GM19397 (cell line): ENCODE measurements around the gene RRM2.
"Not testable (repeated sequence)": the region's sequence is repeated elsewhere in the genome, so short reads cannot be mapped to it uniquely, and the experiment has no call there.

ENCODE experiments used
- ATAC-seq: cut with Tn5 transposase; IDR thresholded peaks from one replicate; pipeline ENCODE4 v1.9.1; 2021; ENCODE audit warnings: mild to moderate bottlenecking, moderate library complexity; ENCODE audit not compliant: unreplicated experiment

Gene RRM2

GRCh38 chr2:10089565-10090190 lies 32.9 kb upstream of the RRM2 start:
- no peak for ATAC-seq

DNA sequence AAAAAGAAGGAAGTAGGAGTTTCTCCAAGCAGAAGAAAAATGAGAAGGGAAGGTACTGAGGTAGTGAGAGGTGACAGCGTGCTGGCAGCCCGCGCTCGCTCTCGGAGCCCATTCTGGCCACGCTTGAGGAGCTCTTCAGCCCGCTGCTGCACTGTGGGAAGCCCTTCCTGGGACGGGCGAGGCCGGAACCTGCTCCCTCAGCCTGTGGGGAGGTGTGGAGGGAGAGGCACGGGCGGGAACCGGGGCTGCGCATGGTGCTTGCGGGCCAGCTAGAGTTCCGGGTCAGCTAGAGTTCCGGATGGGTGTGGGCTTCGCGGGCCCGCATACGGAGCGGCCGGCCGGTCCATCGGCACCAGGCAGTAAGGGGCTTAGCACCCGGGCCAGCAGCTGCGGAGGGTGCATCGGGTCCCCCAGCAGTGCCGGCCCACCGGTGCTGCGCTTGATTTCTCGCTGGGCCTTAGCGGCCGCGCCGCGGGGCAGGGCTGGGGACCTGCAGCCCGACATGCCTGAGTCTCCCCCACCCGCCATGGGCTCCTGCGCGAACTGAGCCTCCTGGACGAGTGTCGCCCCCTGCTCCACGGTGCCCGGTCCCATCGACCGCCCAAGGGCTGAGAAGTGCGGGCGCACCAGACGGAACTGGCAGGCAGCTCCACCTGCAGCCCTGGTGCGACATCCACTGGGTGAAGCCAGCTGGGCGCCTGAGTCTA lies 31.2 kb upstream of the RRM2 start:
- peak; percentile 53 for ATAC-seq

DNA sequence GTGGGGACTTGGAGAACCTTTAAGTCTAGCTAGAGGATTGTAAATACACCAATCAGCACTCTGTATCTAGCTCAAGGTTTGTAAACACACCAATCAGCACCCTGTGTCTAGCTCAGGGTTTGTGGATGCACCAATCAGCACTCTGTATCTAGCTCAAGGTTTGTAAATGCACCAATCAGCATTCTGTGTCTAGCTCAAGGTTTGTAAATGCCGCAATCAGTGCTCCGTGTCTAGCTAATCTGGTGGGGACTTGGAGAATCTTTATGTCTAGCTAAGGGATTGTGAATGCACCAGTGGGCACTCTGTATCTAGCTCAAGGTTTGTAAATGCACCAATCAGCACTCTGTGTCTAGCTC lies 30.7 kb upstream of the RRM2 start:
- ATAC-seq = not testable (repeated sequence)

DNA sequence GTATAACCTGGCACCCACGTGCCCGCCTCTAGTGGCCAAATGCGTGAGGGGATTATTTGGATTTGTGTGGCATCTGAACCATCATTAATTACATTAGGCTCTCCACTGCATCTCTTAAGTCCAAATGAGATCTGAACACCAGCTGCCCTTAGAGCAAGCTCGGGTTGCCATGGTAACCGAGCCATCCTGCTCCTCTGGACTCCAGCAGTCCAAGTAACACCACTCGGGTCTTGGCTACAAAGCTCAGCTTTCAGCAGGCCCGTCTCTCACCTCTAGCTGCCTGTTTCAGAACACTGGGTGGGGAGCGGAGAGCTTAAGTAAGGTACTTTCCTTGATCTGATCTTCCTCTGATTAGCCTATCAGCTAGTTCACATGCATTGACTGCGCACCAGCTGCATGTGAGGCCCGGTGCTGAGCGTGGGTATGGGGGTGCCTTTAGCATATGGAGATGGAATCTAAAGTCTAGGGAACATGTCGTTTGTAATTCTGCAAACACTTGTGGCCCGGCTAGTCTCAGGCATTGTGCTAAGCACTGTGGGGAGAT lies 28.2 kb upstream of the RRM2 start:
- no peak for ATAC-seq

GRCh38 chr2:10095175-10095574 lies 27.4 kb upstream of the RRM2 start:
- ATAC-seq = no peak

DNA sequence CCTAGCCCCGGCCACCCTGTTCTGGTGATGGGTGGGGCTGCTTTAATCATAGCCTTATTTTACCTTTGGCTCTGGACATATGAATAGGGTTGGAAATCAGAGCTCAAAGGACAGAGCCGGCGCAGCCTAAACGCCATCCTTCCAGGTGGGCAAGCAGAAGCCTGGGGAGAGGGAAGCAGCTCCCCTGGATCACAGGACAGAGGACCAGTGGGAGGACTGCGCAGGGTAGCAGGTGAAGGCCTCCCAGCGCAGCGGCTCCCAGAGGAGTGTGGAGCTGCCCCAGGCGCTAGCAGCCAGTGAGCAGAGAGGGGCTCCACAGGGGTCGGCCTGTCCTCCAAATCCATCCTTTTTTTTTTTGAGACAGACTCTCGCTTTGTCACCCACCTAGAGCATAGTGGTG lies 25.9 kb upstream of the RRM2 start:
- ATAC-seq = no peak

DNA sequence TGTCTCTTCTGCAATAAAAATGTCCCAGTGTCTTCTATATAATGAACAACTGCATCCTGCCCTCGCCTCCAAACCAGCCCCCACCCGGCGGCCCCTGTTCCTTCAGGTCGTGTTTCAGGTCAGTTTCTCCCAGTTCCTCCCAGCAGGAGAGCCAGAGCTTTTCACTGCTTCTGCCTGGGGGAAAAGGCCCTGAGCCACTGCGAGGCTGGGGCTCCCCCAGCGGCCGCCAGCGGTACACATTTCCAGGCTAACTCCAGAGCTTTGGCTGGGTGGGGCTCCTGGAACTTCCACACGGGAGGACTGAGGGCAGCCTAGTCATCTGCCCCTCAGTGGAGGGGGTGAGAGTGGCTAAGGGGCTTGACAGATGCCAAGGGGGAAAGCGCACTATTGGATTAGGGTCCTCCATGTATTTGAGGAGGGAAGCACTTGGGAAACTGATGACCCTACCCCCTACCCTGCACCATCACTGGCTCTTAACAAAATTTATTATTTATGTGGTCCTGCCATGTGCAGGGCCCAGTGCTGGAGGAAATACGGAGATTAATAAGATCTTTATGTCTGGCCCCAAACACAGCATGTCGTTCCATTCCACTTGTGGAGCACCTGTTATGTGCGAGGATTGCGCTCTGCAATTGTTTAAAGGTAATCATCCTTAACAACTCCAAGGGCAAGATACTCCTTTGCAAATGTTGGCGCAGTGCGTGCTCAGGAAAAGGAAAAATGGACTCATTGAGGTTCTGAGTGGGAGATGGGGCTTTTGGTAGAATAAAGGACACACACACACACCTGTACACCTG lies 25.0 kb upstream of the RRM2 start:
- ATAC-seq = no peak

GRCh38 chr2:10101491-10101890 lies 21.0 kb upstream of the RRM2 start:
- ATAC-seq = no peak

DNA sequence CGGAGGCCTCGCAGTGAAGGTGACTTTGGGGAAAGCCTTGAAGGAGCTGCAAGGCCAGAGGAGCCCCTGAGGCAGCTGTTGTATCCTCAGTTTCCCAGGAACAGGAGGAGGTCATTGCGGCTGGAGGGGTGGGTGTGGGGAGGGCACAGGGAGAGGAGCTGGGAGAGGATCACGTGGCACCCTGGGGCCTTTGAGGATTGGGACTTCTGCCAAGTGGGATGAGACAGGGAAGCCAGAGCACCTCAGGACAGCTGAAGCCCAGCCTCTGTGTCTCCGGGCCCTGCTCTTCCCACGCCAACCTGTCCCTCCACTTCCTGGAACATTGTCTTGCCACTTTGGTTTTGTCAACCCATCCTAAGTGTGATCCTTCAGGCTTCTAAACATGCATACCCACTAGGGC lies 19.4 kb upstream of the RRM2 start:
- ATAC-seq = no peak

DNA sequence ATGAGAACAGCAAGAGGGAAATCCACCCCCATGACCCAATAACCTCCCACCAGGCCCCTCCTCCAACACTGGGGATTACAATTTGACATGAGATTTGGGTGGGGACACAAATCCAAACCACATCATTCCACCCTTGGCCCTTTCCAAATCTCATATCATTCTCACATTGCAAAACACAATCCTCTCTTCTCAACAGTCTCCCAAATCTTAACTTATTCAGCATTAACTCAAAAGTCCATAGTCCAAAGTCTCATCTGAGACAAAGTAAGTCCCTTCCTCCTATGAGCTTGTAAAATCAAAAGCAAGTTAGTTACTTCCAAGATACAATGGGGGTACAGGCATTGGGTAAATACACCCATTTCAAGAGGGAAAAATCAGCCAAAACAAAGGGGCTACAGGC lies 17.6 kb upstream of the RRM2 start:
- ATAC-seq = not testable (repeated sequence)

DNA sequence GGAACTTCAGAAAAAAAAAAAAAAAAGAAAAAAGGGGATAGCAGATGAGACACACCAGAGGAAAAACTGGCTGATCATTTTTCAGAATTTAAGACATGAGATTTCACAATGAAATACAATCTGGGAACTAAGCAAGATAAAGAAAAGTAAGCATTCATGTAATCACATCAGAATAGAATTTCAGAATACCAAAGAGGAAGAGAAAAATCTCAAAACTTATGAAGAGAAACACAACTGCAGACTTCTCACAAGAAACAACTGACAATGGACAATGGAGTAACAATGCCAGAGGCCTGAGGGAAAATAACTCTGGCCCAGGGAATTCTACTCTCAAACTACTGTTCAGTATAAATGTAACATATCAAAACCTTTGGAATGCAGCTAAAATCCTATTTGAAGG lies 13.2 kb upstream of the RRM2 start:
- no peak for ATAC-seq

- ATAC-seq = no peak
Observed at GRCh38 chr2:10119027-10119325, 3.6 kb upstream of the RRM2 start.

- ATAC-seq = no peak
Observed at GRCh38 chr2:10119601-10120157, 2.9 kb upstream of the RRM2 start.

GRCh38 chr2:10120158-10120876 lies 2.2 kb upstream of the RRM2 start:
- peak; percentile 49 for ATAC-seq

DNA sequence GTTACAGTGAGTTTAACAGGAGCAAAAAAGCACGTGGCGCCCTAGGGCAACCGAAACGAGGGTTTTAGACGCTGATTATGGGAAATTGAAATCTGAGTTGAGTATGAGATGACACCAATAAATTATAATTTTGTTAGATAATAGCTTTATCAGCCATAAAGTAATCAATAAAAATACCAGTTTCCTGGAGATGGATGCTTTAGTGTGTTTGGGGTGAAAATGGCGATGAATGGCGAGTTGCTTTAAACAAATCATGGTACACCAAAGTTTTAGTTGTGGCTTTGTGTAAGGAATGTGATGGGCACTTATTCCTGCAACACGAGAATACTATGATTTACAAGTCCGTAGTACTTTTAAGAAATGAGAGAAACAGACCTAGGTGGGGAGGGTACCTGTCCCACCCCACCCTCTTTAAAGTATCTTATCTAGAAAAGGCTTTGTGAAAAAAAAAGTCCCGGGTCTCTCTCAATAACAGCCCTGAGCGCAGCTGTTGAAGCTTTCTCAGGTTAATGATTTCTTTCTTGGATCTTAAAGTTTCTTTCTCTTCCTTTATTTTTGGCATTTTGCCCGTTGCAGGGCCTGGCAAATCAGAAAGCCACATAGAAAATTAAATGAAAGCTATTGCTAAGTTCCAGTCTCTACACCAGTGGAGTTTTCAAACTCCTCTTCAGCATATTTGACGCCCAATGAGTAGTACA lies 1.5 kb upstream of the RRM2 start:
- no peak for ATAC-seq

DNA sequence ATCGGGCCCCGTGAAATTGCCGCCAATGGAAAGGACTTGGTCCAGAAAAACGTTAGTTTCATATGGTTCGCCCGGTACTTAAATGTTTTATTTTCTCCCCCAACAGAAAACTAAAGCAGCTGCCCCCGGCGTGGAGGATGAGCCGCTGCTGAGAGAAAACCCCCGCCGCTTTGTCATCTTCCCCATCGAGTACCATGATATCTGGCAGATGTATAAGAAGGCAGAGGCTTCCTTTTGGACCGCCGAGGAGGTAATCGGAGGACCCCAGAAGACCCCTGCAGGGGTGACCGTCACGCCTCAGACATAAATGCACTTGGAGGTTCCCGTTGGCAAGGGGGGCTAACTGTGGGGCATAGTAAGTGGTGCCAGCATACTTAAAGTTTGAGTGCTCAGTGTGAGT lies 742 bp downstream of the RRM2 start:
- no peak for ATAC-seq

- no peak for ATAC-seq
Observed at GRCh38 chr2:10124538-10125045, 2.1 kb downstream of the RRM2 start.

GRCh38 chr2:10125842-10126631 lies 3.5 kb downstream of the RRM2 start:
- ATAC-seq = no peak

- ATAC-seq = no peak
Observed at GRCh38 chr2:10126632-10127026, 4.1 kb downstream of the RRM2 start.
